ENCODE measurements around the gene CBL. TPM values are rescaled to one million over a fixed set of nuclear protein-coding genes. Genes with fewer than 3 reads are reported as not detected.
"Not testable (repeated sequence)": the region's sequence is repeated elsewhere in the genome, so short reads cannot be mapped to it uniquely, and the experiment has no call there.

Gene CBL
- total RNA-seq, 1 donor from 2014 or later = 6.2 TPM

- DNase-seq (ENCODE audit: low read depth in 2 of 2) = not testable (repeated sequence)
Measured at GRCh38 chr11:119184399-119184798, 21.7 kb upstream of the CBL start.

GRCh38 chr11:119185981-119186634 is 20.0 kb upstream of the CBL start:
- no peak for DNase-seq (ENCODE audit: low read depth in 2 of 2)

- no peak for DNase-seq (ENCODE audit: low read depth in 2 of 2)
Measured at GRCh38 chr11:119187123-119187892, 18.8 kb upstream of the CBL start.

- no peak for DNase-seq (ENCODE audit: low read depth in 2 of 2)
Measured at GRCh38 chr11:119188067-119188466, 18.1 kb upstream of the CBL start.

- DNase-seq (ENCODE audit: low read depth in 2 of 2) = no peak
Measured at GRCh38 chr11:119188887-119189286, 17.3 kb upstream of the CBL start.

GRCh38 chr11:119189393-119189792 is 16.7 kb upstream of the CBL start:
- DNase-seq (ENCODE audit: low read depth in 2 of 2) = no peak

GRCh38 chr11:119190531-119190930 is 15.6 kb upstream of the CBL start:
- DNase-seq (ENCODE audit: low read depth in 2 of 2) = no peak

- DNase-seq (ENCODE audit: low read depth in 2 of 2) = not testable (repeated sequence)
Measured at GRCh38 chr11:119191265-119191664, 14.9 kb upstream of the CBL start.

GRCh38 chr11:119192111-119192510 is 14.0 kb upstream of the CBL start:
- no peak for DNase-seq (ENCODE audit: low read depth in 2 of 2)

- DNase-seq (ENCODE audit: low read depth in 2 of 2) = no peak
Measured at GRCh38 chr11:119193001-119193400, 13.1 kb upstream of the CBL start.

- DNase-seq (ENCODE audit: low read depth in 2 of 2) = no peak
Measured at GRCh38 chr11:119193626-119194025, 12.5 kb upstream of the CBL start.

GRCh38 chr11:119194811-119195440 is 11.2 kb upstream of the CBL start:
- no peak for DNase-seq (ENCODE audit: low read depth in 2 of 2)

GRCh38 chr11:119195680-119196079 is 10.5 kb upstream of the CBL start:
- DNase-seq (ENCODE audit: low read depth in 2 of 2) = peak; percentile 79 to 85

- peak; percentile 84 to 90 for DNase-seq (ENCODE audit: low read depth in 2 of 2)
Measured at GRCh38 chr11:119196833-119197483, 9.2 kb upstream of the CBL start.

- DNase-seq (ENCODE audit: low read depth in 2 of 2) = no peak
Measured at GRCh38 chr11:119198925-119199324, 7.2 kb upstream of the CBL start.

GRCh38 chr11:119201236-119201635 is 4.9 kb upstream of the CBL start:
- not testable (repeated sequence) for DNase-seq (ENCODE audit: low read depth in 2 of 2)

- no peak for DNase-seq (ENCODE audit: low read depth in 2 of 2)
Measured at GRCh38 chr11:119202554-119202953, 3.6 kb upstream of the CBL start.

- no peak for DNase-seq (ENCODE audit: low read depth in 2 of 2)
Measured at GRCh38 chr11:119204066-119204465, 2.1 kb upstream of the CBL start.

- DNase-seq (ENCODE audit: low read depth in 2 of 2) = no peak
Measured at GRCh38 chr11:119205080-119205479, 1.1 kb upstream of the CBL start.

GRCh38 chr11:119206511-119207414 is 624 bp downstream of the CBL start:
- peak; percentile 18 to 38 for DNase-seq (ENCODE audit: low read depth in 2 of 2)

- no peak for DNase-seq (ENCODE audit: low read depth in 2 of 2)
Measured at GRCh38 chr11:119207415-119207960, 1.3 kb downstream of the CBL start.
